ENCODE results near the gene MXRA7. TPM values are rescaled to one million over a fixed set of nuclear protein-coding genes. Genes with fewer than 3 reads are reported as not detected.

MXRA7 gene
- polyA plus RNA-seq, 10 donors = 124 to 181 (median 140) TPM

DNA sequence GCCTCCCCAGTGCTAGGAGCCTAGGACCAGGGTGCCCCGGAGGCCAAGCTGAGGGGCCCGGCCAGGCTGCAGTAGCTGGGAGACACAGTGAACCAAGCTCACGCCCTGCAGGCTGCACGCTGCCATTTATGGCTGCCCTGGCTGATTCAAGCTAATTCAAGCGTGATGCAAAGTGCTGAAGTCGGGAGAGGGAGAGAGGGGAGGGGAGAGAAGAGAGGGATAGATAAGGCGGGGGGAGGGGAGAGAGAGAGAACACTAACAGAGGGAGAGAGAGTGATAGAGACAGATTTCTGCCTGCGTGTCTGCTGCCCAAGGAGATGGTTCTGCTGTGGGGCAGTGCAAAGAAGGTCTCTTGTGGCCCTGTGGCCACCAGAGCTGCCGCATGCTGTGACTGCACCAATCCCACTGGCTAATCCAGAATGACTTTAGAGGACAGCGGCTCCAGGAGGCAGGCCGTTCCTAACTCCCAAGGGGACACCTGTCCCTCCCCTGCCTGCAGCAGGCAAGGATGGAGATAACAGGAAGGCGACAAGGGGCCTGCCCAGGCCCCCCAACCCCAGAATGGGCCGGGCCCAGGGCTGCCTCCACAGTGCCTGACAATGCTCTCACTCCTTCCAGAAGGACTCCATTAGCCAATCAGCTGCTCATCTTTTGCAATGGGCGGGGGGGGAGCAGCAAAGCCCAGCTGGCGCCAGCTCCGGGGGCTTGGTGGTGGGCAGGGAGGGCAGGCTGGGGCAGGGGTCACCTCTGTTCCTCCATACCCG is 12.9 kb downstream of the MXRA7 start:
- DNase-seq = no peak

DNA sequence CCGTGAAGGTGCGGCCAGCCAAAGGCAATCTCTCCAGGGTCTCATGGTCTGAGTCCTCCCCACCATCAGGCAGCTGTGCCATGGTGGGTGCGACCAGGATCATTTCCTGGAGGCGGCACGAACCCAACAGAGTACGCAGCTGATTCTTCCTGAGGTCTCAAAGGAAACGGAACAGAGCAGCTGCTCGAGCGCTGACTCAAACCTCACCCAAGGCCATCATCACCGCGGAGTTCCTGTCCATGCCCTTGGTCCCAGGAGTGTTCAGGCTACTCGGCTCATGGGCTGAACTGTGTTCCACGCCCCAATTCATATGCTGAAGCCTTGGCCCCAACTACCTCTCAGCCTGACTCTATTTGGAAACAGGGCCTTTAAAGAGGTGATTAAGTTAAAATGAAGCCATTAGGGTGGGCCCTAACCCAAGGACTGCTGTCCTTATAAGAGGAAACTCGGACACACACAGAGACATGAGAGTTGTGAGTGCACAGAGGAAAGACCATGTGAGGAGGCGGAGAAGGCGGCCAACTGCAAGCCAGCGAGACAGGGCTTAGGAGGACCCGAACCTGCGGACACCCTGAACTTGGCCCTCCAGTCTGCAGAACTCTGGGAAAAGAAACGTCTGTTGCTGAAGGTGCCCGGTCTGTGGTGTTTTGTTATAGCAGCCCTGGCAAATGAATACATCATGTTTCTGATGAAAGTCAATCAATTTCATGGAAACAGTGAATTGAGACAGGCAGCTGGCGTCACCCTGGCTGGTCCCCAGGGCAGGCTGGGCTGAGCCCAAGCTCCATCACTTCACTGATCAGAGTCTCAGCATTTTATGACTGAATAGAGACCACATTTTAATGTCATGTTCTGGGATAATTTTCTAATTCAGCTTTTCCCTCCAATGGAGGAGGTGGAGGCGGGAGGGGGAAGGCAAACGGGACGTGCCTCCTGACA is 13.7 kb downstream of the MXRA7 start:
- DNase-seq = peak in 1 of 3 donors; percentile 64

DNA sequence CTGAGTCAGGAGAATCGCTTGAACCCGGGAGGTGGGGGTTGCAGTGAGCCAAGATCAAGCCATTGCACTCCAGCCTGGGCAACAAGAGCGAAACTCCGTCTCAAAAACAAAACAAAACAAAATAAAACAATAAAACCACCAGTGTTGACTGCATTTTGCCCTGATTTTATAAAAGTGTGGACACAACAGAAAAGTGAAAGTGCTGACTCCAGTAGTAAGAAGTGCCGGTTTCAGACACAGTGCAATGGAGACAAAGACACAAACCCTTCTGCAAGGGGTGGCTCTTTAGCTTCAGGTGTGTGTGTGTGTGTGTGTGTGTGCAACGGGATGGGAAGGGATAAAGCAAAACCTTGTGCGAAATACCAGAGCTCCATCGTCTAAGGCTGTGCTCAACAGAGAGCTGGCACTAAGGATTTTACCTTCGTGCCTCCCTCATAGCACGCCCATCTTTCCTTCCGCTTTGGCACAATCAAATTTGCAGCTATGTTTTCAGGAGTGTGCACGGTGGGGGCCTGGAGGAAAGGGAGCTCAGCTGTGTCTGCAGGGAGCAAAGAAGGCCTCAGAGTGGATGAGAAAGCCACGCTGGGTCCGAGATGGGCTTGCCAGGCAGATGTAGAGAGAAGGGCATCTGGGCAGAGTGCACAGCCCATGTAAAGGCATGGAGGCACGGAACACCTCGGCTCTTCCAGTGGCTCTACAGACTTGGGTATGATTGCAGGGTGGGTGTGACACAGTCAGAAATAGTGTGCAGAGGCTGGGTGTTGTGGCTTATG is 15.5 kb downstream of the MXRA7 start:
- DNase-seq = no peak

DNA sequence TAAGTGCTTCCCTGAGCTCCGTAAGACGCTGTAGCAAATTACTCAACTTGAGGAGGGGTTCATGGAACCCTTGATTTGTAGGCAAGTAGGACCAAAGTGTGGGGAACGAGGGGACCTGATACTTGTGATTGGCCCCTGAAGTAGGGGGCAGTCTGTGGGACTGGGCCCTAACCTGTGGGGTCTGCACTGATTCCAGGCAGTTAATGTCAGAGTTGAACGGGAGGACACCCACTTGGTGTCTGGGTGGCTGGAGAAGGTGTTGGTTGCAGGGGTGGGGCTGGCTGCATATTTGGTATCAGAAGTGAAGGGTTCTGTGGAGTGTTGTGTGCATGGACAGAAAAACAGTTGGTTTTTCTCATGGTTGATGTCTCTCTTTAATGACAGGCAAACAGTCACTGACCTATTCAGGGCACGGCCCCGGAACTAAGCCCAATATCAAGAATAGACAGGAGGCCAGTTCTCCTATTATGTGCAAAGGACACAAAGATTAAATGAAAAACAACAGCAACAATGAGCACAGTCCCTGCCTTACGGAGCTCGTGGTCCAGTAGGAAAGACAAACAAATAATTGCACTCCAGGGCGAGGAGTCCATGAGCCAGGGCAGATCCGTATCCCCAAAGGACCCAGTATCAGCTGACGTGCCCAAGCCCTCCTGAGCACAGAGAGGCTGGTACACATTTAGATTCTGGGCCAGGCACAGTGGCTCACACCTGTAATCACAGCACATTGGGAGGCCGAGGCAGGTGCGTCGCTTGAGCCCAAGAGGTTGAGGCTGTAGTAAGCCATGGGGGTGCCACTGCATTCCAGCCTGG is 19.2 kb downstream of the MXRA7 start:
- no peak for DNase-seq

DNA sequence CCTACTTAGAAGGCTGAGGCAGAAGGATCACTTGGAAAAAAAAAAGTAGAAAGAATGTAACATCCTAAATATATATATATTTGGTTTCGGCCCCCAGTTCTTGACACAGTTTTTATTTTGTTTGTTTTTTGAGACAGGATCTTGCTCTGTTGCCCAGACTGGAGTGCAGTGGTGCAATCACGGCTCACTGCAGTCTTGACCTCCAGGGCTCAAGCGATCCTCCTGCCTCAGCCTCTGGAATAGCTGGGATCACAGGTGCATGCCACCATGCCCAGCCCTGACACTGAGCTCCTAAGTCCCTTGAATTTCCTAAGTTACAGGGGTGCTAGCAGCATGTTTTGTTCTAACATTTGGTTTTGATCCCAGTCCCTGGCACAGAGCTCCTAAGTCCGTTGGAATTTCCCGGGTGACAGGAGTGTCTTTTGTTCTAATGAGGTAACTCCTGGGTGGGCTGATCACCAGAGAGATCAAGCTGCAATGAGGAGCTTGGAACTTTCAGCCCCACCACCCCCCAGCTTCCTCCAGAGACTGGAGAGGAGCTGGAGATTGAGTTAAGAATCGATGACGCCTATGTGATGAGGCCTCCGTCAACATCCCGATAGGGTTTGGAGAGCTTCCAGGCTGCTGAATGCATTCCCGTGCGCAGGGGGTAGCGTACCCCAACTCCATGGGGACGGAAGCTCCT is 20.0 kb downstream of the MXRA7 start:
- no peak for DNase-seq

DNA sequence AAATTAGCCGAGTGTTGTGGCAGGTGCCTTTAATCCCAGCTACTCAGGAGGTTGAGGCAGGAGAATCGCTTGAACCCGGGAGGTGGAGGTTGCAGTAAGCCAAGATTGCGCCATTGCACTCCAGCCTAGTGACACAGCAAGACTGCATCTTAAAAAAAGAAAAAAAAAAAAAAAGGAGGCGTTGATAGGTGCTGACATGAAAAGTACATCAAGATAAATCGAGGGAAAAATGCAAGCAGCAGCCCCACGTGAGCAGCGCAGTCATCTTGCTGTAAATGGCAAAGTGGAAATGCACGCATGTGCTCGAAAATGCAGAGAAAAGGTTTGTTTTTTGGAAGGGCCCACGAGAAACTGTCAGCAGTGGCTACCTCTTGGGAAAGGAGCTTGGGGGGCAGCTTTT is 20.9 kb downstream of the MXRA7 start:
- no peak for DNase-seq

DNA sequence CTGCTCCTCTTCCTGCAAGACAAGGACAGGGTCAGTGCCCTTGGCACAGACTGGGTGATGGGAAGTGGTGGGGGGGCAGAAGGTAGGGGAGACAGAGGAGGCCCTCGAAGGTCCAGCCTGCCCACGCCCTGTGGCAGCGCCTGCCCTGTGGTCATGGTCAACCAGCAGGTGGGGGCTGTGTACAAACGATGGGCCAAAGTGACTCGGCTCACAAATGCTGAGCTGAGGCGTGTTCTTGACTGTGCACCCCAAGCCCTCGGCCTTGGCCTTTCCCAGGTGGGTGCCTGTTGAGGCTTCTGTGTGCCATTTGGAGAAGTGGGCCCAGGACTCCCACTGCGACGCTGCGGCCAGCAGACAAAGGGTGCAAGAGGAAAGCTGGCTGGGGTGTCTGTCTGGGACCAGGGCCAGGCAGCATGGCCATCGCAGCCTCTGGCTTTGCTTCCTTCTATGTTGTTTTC is 22.6 kb downstream of the MXRA7 start:
- DNase-seq = no peak

DNA sequence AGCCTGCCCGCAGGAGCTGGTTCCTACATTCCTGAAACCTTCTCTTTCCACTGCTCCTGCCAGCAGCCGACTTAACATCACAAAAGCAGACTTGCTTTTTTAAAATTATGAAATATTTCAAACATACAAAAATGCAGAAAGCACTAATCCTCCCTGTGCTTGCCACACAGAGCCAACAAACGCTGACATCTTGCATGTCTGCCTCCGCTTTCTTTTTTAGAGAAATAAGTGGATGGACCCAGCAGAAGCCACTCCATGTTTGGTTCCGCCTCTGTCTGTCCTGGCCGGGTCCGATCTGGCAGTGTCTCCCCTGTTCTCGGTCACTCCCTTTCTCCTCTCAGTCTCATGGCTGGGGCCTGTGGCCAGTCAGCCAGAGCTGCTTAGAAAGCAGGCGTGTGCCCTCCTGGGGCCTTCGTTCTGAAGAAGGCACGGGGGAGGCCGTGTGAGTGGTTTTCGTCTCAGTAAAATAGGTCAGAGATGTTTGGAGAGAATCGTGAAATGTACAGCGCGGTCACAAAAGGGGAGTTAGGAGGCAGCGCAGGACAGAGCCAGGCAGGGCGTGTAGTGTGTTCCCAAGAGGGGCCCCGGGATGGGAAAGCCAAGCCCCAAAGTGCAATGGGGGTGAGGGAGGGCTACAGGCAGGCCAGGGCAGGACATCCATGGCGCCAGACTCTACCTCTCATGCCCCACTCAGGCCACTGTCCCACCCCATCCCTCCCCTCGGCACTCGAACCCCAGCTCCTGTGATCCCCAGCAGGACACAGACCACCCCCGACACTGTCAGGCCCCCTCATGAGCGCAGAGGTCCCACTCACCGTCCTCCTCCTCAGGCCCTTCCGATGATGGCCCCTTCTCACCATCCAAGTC is 23.2 kb downstream of the MXRA7 start:
- peak in 1 of 3 donors; percentile 86 for DNase-seq

DNA sequence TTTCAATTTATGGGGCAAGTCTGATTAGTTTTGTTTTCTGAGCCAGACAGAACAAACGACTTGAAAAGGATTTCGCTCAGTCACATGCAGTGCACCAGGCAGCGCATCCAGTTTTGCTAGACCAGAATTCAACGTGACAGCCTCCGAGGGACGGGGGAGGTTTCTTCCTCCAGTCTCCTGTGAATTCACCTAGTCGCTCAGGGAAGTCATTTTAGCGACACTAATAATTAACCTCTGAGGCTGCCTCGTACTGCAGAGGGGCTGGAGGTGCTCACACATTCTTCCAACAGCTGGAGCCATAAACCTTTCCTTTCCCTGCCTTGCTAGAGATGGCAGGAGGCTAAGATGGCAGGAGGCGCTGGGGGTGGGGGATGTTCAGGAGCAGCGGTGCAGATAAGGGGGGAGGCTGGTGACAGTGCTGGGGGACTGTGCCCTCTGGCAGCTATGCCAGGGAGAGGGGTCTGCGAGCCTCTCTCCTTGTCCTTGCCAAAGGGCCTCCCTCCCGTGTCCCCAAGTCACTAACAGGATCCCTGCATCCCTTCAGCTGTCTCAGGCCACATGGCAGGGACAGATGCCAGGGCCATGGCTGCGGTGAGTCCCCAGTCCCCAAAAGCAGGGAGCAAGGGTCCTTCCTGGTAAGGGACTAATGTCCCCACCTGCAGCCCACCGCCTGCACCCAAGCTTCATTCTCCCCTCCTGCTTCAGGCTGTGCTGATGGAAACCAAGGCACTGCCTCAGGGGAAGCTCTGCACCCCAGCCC is 24.0 kb downstream of the MXRA7 start:
- no peak for DNase-seq

DNA sequence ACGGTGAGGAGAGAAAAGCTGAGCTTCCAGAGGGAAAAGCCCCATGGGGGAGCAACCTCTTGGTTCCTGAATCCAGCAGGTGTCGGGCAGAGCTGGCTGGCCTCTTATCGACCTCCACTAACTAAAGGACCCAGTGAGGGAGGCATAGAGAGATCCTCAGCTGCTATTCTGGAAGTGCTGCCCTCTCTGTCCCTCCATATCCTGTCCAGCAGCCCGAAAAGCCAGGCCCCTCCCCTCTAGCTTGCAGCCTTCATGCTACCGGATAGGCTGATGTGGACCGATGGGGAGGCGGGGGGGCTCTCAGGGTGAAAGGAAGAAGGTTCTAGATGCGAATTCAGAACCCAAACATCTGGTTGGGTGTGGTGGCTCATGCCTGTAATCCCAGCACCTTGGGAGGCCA is 24.9 kb downstream of the MXRA7 start:
- DNase-seq = no peak

DNA sequence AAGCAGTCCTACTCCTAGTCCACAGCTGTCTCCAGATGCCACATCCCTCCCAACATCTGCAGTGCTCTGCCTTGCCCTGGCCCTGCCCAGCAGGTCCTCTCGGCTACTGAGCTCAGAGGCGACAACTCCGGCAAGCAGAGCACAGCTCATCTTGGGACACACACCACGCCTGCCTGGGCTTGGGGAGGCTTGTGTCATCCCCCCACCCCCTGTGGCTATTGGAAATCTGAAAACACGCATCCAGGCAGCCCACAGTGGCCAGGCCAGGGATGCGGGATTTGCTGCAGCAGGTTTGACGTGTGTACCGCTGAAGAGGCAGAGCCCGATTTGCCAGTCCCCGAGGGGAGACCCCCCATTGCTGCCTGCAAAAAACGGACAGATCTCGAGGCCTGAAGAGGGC is 25.4 kb downstream of the MXRA7 start:
- no peak for DNase-seq

DNA sequence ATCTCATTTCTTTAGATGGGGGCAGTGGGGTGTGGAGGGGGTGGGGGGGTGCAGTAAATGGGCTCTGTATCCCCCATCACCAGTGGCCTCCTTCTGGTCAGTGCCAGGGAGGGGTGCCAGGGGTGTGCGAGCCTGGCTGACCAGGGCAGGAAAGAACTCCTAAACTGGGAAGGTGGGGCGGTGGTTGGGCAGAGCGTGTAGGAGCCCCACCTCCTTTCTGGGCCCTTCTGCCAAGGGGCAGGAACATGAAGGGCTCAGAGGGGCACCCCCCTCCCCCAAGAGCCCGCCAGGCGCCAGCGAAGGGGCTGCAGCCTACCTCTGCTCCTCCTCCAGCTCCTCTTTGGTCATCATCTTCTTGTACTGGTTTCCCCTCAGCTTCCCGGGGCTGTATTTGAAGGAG is 26.0 kb downstream of the MXRA7 start:
- no peak for DNase-seq

DNA sequence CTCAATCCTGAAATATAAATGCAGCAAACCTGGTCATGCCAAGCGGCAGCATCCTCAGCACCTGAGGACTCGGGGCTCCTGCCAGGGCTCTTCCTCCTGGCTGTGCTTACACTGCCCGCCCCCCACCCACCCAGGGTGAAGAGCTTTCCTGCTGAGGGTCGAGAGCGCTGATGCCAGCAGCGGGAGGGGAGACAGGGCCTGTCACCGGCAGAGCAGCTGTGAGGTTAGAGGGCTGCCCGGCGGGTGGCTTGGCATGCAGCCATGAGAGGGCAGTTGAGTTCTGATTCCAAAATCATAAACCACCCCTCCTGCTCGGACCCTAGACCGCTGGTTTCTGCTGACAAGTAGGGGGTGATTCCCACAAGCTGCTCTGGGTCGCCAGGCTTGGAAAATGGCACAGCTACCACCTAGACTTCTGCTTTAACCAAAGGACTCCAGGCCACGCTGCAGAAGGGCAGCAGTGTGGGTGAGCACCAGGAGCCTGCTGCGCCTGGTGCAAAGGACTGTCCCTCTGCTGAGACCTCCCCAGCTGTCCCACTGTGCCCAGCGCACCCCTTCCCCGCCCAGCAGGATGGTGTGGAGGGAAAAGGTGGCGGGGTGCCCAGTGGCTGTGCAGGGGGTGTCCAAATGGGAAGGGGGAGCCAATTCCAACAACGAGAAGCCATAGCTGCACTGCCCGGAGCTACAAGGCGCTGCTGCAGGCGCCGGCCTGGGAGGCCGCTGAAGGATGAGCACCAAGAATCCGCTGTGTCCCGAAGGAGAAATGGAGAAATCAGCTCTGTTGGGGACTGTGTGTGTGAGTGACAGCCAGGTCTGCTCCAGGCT is 26.6 kb downstream of the MXRA7 start:
- DNase-seq = no peak

DNA sequence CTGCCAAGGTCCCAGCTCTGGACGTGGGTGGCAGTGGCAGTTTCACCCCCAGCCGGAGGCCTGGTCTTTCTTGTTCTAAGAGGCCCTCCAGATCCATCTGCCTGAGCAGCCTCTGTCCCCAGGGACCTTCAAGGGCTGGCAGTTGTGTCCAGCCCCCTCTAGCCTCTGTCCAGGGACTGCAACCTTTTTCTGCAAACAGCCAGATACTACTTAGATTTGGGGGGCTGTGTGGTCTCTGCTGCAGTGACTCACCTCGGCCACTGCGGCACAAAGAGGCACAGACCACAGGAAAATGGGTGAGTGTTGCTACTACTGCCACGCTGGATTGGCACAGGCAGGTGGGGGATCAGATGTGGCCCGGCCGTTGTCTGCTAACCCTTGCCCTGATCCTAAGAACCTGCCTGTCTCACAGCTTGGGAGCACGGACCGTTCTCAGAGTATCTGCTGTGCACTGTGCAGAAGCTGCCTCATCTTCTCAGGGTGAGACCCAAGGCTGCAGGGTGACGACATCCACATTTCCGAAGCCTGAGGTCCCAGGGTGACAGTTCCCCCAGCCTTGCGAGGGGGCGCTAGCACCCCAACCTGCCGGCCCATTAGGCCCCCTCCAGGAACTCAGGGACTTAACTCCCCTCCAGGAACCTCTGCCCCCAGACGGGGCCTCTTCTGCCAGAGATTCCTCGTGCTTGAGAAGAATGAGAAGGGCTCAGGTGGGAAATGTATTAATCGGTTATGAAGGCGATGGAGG is 27.6 kb downstream of the MXRA7 start:
- DNase-seq = no peak

DNA sequence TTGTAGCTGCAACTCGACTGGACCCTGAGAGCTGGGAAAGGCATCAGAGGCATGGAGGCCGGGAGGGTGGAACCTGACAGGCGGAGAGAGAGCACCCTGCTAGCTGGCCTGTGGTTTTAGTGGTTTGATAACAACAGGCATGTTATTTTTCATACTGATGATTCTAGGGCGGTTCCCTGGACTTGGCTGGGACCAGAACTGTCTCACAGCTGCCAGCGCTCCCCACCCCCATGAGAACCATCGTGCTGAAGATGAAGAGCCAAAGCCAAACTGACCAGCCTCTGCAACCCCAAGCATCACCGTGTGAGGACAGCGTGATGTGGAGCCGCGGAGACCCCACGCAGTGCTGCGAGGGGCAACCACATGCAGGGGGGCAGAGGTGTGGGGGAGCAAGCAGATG is 28.5 kb downstream of the MXRA7 start:
- DNase-seq = peak in 1 of 3 donors; percentile 71

DNA sequence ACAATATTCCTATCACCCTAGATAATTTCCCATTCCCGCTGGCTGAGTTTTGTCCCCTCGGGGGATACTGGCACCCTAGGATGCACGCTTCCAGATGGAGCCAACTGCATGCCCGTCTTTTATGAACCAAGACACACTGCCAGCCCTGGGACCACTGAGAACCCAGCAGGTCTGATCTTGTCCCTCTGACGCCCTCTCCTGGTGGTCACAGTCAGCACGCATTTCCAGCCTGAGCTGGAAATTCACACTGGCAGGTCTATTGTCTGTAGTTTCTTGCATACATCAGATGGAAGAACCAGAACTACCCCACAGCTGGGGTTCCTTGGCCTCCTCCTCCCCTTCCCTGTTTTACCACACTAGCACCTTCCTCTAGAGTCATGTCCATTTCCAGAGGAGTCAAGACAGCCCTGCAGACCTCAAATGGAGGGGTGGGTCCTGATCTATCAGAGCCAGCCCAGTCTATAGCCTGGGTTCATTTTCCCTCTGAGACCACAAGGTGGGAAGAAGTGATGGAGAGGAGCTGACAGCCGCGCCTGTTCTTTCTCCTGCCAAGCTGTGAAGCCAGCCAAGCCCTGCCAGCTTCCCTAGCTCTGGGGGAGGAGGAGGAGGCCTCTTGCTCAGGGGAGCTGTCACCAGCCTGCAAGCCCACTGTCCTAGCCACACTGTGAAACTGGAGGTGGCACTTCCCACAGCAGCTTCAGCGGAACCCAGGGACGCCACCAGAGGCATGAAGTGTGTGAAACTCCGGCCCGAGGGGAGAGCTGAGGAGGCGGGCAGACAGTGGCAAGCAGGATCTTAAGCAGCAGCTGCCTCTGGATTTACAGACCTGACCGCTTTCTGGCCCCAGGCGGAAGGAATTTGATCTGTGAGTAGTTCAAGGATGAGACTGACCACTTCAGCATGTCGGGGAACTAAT is 29.3 kb downstream of the MXRA7 start:
- peak in 2 of 3 donors; percentile 68 to 85 for DNase-seq

All from muscle of back (tissue), 11 donors.